Right ventricle myocardium superior (tissue), 1 donor: ENCODE results near the gene DCDC2C. TPM values are rescaled to one million over a fixed set of nuclear protein-coding genes. Genes with fewer than 3 reads are reported as not detected.

Experiments used
- ATAC-seq: fragments of 200-7000 bp; cut with Tn5 transposase; one replicate; pipeline ENCODE4 v1.9.1; 2020; ENCODE audit warnings: mild to moderate bottlenecking; ENCODE audit not compliant: poor library complexity
- DNase-seq: peaks from one replicate; pipeline ENCODE4 v3.0.0-alpha.2; 2020
- intact Hi-C: fragments of 100-400 bp; cut with DNase I; formaldehyde crosslinking; loops from one replicate; pipeline ENCODE4 v1.11.2; 2022
- total RNA-seq: library from RNA; stranded (reverse); fragmentation: NEBNext Ultra II Directional; extraction: Animal tissue kit (Norgen Biotek cat#: 25700); gene quantifications from one replicate; pipeline ENCODE4 v1.2.1, GENCODE V29; 2021
- donor health status: DM: no; HTN: yes; CAD: no; lungs with severe emphysema.

Gene DCDC2C
- total RNA-seq, 1 donor from 2014 or later: not detected

DNA sequence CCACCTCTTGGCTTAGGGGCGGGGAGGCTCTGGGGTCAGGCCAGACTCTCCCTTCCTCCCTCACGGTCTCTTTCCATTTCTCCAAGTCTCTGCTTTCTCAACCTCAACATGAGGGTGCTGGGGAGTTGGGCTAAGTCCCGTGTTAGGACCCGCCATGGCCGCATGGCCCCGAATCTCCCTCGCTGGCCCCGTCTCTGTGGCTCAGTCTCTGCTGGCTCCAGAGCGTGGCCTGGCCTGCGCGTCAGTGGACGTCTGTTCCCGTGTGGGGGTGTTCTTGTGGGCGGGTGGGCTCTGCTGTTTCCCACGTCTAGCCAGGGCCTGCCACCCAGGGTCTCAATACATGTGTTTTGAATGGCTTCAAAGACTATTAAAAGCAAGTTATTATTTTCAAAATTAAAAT lies 33.0 kb upstream of the DCDC2C start:
- ATAC-seq: no peak
- intact Hi-C loops: no loop called here
- no peak for DNase-seq

DNA sequence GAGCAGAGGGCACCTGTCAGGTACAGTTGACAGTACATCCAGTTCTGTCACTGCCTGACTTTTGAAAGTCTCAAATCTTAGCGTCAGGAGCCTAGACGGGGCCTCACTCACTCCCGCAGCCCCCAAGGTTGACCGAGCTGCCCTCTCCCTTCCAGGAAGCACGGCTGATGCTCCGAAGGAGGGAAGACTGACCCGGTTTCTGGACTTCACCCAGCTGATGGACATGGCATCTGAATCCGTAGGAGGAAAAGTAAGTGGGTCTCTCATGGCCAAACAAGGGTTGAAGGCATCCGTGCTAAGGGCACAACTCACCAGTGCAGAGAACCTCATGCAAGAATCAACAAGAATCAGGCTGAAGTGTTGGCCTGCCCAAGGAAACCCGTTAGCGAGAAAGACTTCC lies 32.4 kb upstream of the DCDC2C start:
- DNase-seq: no peak
- ATAC-seq: no peak
- intact Hi-C loops: no loop called here

DNA sequence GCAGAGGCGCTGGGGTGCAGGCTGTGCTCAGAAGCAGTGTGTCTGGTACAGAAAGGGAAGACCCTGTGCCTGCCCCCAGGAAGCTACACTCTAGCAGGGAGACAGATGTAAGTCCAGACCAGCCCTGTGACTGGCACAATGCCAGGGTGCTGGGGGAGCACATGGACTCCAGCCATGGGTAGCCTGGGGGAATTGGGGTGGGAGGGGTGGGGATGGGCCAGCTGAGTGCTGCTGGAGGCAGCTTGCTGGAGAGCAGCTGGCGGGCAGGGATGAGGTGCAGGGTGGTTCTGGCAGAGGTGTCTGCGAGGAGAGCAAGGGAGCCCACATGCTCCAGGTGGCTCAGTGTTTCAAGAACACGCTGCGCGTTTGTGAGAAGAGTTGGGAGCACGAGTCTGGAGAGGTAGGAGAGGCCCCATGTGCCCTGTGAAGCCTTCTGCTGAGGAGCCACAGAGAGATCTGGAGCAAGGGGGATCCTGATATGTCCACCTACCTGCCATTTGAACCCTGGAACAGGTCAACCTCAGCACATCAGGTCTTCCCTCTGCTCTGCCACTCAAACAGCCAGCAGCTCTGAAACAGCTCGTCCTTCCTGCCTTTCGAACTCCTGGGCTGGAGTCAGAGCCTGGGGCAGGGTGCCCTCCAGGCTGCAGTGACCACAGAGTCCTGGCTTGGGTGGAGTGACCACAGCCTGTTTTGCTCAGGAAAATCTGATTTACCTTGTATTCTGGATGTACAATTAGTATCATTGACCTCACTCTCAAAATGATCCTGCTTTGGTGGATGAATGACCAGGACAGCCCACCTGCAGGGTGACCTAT lies 30.3 kb upstream of the DCDC2C start:
- intact Hi-C loops: no loop called here
- no peak for DNase-seq
- no peak for ATAC-seq

DNA sequence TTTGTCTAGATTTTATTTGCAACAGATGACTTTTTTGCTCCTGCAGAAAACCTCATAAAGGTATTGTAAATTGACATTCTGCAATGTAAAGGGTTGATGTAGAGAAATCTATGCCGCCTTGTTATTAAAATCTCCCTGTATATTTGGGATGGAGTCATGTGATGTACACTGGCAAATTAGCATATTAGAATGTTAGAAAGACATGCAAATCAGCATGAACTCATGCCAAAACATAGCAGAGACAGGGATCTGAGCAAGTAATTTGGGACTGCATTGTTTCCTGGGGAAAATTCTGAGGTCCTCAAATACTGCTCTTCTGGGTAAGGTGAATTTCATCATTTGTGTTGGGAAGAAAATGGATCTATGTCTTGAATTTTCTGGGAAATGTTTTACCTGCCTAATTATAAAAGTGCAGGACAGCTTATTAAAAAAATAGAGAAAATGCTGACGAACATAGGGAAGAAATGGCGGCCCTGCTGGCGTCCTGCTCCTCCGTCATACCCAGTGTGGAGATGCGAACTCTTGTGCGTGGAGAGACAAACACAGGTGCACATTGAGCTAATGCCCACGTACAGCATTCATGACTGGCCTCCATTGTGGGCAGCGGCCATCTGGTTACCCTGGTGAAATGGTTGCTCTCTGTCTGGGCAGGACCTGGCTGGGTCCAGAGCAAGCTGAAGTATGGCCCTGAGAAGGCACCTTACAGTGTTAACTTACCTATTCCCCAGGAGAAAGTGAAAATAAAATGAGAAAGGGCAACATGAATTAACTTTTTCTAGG lies 29.1 kb upstream of the DCDC2C start:
- intact Hi-C loops: no loop called here
- ATAC-seq: no peak
- DNase-seq: no peak

DNA sequence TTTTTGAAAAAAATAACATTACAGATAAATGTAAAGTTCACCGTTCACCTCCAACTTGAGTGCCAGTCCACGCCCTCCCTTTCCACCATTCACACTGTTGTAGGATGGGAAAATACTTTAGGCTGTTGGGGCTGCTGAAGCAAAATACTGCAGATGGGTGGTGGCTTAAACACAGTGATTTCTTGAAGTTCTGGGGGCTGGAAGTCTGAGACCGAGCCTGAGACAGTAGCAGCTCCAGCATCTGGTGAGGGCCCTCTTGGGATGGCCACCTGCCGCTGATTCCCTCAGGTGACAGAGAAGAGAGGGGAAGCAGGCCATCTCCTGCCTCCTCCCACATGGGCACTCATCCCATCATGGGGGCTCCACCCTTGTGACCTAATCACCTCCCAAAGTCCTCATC lies 27.7 kb upstream of the DCDC2C start:
- ATAC-seq: no peak

DNA sequence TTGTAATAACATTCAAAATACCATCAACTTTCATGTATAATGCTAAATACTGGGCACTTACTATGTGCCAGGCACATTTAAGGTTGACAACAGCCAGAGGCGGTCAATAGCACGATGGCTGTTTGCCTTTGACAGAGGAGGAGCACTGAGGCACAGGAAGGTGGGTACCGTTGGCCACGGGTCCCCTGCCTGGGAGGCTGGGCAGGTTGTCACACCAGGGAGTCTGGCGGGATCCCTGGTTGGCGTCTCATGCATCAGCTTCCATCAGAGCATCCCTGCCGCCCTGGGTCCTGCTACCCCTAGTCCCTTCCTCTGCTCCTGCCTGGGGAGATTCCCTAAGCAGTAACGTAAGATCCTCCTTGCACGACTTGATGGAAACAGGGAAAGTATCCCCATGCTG lies 25.9 kb upstream of the DCDC2C start:
- ATAC-seq (no peak), DNase-seq (no peak)

More for the DNA sequence above, 27.7 kb upstream of the DCDC2C start:
- intact Hi-C loops: no loop called here
- DNase-seq: no peak

DNA sequence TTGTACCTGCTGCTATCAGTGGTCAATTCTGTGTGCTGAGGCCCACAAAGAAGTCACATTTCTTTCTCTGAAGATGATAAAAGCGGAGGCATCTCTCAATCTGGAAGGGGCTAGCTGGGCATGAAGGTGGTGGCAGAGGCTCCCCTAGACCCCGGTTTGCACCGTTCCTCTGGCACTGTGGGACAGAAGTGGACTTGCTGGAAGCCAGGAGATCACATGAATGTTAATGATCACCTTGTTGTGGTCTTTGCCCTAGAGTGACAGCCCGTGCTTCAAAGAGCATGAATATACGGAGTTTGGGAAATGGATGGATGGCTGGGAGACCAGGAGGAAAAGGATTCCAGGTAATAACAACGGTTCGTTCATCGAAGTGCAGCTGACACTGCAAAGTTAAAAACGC lies 25.2 kb upstream of the DCDC2C start:
- intact Hi-C loops: no loop called here
- DNase-seq (no peak), ATAC-seq (no peak)

More for the DNA sequence above, 25.9 kb upstream of the DCDC2C start:
- intact Hi-C loops: no loop called here

DNA sequence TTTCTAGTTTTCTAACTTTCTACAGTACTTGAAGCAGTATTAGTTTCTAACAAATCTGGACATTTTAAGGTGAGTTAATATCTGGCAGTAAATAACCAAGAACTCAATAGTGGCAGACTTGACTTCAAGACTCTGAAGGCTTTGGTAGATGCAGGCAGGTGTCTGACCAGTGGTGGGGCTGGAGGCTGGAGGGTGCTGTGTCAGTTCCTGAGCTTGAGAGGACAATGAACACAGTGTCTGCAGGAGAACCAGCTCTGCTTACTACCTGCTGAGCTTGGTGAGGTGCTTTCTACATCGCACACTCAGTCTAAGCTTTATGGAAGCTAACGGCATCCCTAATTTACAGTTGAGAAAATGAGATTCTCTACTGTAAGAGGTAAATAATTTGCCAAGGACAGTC lies 24.2 kb upstream of the DCDC2C start:
- ATAC-seq: no peak
- DNase-seq: no peak
- intact Hi-C loops: no loop called here

DNA sequence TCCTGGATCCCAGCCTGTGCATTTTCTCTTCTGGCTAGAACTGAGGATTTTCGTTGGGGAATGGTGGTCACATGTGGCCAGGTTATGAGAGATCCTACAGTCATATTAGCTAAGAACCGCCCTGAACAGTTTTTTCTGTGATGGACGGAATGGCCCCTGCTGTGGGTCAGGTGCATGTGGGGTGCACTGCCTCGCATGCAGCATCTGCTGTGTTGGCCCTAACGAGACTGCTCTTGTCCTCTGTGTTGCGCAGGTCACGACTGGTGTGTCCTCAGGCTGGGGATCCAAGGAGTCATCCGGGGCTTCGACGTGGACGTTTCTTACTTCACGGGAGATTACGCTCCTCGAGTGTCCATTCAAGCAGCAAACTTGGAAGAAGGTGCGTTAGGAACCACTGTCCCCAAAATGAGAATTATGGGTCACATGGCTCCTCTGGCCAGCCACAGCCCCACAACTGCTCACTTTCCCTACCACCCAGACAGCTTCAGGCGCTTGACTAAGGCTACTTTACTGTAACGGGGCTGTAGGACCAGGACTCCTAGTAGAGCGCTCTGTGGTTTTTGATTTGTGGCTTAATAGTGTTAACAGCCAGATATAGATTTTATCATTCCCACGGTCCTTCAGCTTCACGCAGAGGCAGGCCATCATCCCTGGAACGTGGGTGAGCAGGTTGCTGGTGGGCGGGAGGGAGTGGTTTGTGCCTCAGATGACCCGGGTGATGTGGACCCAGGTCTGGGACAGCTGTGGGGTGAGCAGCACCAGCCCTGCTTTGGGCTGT lies 23.6 kb upstream of the DCDC2C start:
- no peak for DNase-seq
- intact Hi-C loops: no loop called here
- ATAC-seq: no peak

DNA sequence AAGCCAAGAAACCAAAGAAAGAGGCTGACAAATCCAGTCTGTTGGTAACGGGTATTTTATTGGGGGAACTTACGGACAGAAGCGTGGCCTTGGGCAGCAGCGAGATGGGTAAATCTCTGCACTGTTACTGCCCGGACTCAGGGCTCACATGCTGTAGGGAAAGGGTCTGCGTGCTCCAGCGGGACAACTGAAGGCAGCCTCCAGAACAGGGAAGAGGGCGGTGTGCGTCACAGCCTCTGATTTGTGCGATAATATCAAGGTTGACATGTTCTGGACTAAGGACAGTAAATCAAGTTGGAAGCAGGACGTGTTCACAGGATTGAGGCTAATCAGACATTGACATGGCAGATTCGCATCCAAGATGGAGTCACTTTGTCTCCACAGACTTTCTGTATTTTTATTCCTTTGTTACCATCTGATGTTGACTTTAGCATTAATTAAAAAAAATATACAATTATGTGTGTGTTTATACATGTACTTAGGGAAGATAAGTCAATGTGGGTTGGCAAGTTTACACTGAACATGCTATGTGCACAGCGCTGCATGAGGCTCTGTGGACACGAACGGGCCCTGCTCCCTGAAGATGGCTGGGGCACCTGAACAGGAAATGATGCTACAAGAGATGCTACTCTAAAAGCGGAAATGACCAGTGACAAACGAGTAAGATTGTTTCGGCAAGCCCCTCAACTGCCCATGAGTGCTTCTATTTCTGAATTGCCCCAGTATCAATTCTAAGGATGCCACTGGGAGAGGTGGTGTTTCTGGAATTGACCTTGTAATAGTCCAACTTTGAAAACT lies 22.6 kb upstream of the DCDC2C start:
- intact Hi-C loops: no loop called here
- ATAC-seq: no peak

DNA sequence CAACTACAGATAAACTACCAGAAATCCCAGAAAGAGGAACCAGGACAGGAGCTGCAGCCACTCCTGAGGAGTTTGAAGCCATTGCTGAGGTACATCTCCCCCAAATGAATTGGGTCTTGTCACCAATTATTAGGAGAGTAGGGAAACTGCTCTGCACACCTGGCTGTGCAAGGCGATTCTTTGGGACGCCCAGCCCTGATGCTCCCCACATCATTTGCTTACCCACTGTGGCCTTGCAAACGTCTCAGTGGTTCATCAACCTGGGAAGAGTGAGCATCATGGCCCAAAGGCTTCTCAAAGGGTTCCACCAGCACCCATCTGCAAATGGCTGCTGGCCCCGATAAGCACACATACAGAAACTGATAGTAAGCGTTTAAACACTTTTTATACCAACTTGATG lies 21.8 kb upstream of the DCDC2C start:
- intact Hi-C loops: no loop called here
- no peak for ATAC-seq
- no peak for DNase-seq

More for the DNA sequence above, 22.6 kb upstream of the DCDC2C start:
- no peak for DNase-seq

DNA sequence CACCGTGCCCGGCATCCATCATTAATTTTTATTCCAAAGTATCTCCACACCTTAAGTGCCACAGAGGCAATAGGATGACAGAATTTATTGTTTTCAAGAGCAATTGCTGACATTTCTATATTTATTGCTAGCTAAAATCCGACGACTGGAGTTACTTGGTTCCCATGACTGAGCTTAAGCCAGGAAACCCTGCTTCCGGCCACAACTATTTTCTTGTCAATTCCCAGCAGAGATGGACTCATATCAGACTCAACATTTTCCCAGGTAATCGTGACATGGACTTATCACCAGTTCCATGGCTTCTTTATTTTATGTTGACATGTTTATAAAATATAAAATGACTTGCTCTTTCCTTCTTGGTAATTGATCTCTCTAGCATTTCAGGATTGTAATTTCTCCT lies 20.6 kb upstream of the DCDC2C start:
- no peak for ATAC-seq
- intact Hi-C loops: no loop called here
- no peak for DNase-seq

DNA sequence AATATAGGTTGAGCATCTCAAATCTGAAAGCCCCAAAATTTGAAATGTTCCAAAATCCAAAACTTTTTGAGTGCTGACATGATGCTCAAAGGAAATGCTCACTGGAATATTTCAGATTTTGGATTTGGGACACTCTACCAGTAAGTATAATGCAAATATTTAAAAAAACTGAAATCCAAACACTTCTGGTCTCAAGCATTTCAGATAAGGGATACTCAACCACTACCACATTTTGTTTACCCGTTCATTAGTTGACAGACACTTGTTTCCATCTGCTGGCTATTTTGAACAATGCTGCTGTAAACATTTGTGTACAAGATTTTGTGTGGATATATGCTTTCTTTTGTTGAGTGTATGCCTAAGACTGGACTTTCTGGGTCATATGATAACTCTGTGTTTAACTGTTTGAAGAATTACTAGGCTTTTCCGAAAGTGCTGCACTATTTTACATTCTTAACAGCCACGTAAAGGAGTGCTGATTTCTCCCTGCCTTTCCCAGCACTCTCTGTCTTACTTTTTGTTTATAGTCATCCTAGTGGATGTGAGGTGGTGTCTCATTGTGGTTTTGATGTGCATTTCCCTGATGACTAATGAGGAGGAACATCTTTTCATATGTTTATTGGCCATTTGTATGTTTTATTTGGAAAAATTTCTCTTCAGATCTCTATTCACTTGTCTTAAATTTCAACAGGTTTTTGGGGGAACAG lies 19.5 kb upstream of the DCDC2C start:
- no peak for ATAC-seq
- intact Hi-C loops: no loop called here
- DNase-seq: no peak

DNA sequence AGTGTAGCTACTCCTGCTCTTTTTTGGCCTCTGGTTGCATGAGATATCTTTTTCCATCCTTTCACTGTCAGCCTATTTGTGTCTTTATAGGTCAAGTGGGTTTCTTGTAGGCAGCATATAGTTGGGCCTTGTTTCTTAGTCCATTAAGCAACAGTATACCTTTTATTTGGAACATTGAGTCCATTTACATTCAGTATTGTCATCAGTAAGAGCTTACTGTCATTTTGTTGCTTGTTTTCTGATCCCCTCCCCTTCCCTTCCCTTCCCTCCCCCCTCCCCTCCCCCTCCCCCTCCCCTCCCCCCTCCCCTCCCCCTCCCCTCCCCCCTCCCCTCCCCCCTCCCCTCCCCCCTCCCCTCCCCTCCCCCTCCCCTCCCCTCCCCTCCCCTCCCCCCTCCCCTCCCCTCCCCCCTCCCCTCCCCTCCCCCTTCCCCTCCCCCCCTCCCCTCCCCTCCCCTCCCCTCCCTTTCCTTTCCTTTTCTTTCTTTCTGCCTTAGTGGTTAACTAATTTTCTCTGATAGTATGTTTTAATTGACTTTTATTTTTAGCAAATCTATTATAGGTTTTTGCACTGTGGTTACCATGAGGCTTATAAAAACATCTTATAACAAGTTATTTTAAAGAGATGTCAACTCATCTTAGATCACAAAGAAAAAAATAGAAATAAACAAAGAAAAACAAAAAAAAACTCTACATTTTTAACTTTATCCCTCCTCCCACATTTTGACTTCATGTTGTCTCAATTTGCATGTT lies 13.2 kb upstream of the DCDC2C start:
- intact Hi-C loops: no loop called here
- no peak for ATAC-seq
- DNase-seq: no peak

DNA sequence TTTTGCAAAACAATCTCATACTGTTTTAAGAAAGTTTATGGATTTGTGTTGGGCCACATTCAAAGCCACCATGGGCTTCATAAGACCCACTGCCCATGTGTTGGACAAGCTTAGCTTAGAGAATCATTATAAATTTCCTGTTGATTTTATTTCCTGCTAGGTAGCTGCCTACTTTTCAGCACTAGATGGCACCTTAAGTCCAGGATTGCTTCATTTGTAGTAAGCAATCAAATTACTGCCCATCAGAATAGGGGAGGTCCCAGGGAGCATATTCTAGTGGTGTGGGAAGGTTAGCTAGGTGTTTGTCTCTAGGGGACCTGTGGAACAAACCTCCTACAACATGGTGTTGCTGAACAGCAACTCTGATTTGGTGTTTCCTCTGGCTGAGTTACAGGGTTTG lies 11.0 kb upstream of the DCDC2C start:
- intact Hi-C loops: no loop called here
- DNase-seq: no peak
- ATAC-seq: no peak

DNA sequence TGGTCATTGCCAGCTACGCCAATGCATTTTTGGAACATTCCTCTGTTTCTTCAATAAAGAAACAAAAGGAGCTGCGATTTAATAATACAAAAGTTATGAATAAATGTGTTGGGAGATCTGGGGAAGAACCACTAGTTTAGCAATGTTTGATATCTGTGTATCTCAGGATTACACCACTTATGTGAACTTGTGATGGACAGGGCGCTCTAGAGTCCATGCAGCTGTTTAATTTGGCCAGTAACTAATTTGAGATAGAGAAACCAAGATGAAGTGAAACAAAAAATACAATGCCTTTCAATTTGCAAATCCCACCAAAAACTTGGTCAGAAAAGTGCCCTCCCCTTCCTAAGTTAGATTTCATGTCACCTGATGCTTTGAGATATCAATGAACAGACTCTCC lies 6.8 kb upstream of the DCDC2C start:
- intact Hi-C loops: no loop called here
- ATAC-seq (no peak), DNase-seq (no peak)

DNA sequence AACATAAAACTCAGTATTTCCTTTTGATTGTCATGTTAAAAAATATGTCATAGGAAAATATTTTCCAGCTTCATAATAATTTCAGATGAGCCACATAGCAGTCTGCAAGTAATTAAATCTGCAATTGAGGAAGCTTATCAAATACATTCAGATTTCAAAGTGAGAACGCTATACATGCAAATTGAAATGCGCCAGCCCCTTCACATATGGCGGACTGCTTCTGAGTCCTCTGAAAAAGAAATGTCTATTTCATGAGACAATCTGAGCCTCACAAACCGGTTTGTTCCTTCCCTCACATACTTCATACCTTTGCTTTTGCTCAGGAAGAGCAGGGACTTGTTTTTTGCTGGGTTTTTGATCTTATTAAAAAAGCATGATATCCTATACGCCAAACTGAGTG lies 2.3 kb upstream of the DCDC2C start:
- DNase-seq (no peak), ATAC-seq (no peak)
- intact Hi-C loops: no loop called here
